ENCODE results near the gene ARHGEF7.
A peak's percentile ranks its signal among the peaks of the same experiment; 100 is the strongest.
"Not testable (repeated sequence)": the region's sequence is repeated elsewhere in the genome, so short reads cannot be mapped to it uniquely, and the experiment has no call there.

GRCh38 chr13:111071120-111071519, 44.0 kb upstream of the ARHGEF7 start:
- TF ChIP-seq CTCF (IDR thresholded peaks at IDR 0.05) = peak; percentile 18
- TF ChIP-seq EZH2 (IDR thresholded peaks at IDR 0.05) = not testable (repeated sequence)

Data from neural progenitor cell (in vitro differentiated cells).